GM10248 (cell line): Measurements from ENCODE around the gene MKNK1.

Source experiments
- CTCF ChIA-PET: fragments of 300-600 bp; sonication (Branson Sonifier 250); formaldehyde crosslinking; extraction: SDS; loops from one replicate; lab custom pipeline; 2021; ENCODE audit warnings: antibody characterized with exemption; lab: Yijun Ruan, JAX
- POLR2A ChIA-PET: fragments of 350-650 bp; sonication (Branson Sonifier 250); formaldehyde crosslinking; extraction: SDS; loops from one replicate; lab custom pipeline; 2020; ENCODE audit warnings: antibody characterized with exemption; lab: Yijun Ruan, JAX
- DNase-seq: peaks from one replicate; pipeline ENCODE4 v3.0.0; 2012; ENCODE audit errors: extremely low spot score
- TF ChIP-seq, protein P1 (sequence below): IDR thresholded peaks from 2 replicates; pipeline ENCODE4 v1.5.1; 2012; ENCODE audit warnings: mild to moderate bottlenecking, low read depth; ENCODE audit errors: extremely low read depth, missing control alignments, control extremely low read depth

The MKNK1 gene

DNA sequence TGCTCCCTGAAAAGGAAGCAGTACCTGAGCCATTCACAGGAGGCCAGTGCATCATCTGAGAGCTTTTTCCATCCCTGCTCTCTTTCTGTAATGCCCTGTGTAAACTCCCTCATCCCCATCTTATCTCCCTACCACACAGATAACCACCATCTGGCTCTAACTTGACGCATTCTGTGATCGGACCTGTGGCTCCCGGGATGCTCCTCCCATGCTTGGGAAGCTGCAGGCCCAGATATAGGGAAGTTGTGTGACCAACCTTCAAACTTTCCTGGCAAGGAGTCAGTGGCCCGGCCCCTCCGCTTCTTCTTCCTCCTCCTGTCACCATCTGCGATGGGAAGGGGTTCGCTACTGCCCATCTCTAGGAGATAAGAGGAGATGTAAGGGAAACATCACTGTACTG lies 21.1 kb downstream of the MKNK1 start:
- TF ChIP-seq, protein P1, sequence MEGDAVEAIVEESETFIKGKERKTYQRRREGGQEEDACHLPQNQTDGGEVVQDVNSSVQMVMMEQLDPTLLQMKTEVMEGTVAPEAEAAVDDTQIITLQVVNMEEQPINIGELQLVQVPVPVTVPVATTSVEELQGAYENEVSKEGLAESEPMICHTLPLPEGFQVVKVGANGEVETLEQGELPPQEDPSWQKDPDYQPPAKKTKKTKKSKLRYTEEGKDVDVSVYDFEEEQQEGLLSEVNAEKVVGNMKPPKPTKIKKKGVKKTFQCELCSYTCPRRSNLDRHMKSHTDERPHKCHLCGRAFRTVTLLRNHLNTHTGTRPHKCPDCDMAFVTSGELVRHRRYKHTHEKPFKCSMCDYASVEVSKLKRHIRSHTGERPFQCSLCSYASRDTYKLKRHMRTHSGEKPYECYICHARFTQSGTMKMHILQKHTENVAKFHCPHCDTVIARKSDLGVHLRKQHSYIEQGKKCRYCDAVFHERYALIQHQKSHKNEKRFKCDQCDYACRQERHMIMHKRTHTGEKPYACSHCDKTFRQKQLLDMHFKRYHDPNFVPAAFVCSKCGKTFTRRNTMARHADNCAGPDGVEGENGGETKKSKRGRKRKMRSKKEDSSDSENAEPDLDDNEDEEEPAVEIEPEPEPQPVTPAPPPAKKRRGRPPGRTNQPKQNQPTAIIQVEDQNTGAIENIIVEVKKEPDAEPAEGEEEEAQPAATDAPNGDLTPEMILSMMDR, result no peak
- POLR2A ChIA-PET, result no interaction called here
- DNase-seq, result no peak
- CTCF ChIA-PET, result interaction anchor here (1.3 to 1.6 kb wide), 3 partner anchors 11 to 143 kb away, joined by 3 to 4 read pairs (median 4); no protein-coding TSS in a partner anchor

DNA sequence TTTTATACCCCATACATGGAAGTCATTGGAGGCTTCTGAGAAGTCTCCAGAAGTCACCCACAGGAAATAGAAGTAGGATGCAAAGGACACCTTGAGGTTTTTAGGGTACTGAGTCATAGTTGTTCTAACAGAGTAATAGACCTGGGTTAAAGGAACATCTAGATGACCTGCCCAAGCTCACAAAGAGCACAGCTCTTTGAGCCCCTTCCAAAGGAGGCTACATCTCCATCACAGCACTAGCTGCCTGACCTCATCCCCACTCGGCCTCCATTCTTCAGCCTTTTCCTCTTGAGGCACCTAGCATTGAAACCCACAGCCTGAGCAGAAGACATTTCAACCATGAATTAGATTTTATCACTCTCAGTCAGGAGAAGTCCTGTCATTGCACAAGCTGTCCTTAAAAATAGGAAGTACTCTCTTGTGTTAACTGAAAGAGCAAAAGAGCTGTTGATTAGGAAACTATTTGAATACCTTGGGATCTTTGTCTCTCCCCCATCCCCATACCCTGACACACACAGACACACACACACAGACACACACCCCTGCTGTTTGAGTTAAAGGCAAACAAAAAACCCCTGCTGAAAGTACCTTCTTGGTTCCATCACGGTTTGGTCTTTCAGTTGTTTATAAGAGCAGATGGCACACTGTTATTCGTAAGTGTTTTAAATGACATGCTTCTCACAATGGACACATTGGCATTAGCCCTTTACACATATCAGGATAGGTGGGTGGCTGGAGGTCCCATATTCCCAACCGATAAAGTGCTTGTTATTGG lies 22.2 kb downstream of the MKNK1 start:
- ChIA-PET CTCF (interaction anchor here (1.9 kb wide), 1 partner anchor 8 kb away, joined by 7 read pairs; no protein-coding TSS in a partner anchor), POLR2A (no interaction called here)
- no peak for DNase-seq
- TF ChIP-seq, protein P1, result no peak

DNA sequence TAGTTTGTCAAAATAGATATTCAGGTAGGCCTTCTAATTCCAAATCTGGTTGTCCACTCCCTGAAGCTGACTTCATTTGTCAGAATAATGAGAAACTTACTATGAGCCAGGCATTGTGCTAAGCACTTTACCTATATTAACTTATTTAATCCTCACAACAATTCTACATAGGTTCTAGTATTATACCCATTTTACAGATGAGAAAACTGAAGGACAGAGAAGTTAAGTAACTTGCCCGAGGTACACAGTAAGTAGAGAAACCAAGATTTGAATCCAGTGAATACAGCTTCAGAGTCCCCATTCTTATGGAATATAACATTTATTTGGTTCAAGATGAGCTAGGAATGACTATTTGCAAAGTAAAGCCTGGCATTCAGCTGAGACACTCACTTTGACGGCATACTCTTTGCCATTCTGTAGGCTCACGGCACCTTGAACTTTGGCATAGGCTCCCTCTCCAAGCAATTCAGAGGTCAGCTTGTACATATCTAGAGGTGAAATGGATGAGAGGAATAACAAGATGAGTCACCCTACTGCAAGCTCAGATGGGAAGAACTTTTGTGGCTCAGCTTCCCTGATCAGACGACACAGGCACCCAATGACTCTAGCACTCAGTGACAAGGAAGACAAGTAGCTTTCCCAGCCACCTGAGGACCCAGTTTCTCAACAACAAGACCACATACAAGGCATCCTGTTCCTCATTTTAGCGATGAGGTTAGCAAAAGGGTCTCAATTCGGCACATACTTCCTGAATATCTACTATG lies 23.7 kb downstream of the MKNK1 start:
- CTCF ChIA-PET, result interaction anchor here (1.1 to 1.9 kb wide), 4 partner anchors 10 to 33 kb away, joined by 3 to 7 read pairs (median 4); partner anchors contain the start of gene MKNK1
- POLR2A ChIA-PET, result no interaction called here
- no peak for DNase-seq
- TF ChIP-seq, protein P1, result no peak

DNA sequence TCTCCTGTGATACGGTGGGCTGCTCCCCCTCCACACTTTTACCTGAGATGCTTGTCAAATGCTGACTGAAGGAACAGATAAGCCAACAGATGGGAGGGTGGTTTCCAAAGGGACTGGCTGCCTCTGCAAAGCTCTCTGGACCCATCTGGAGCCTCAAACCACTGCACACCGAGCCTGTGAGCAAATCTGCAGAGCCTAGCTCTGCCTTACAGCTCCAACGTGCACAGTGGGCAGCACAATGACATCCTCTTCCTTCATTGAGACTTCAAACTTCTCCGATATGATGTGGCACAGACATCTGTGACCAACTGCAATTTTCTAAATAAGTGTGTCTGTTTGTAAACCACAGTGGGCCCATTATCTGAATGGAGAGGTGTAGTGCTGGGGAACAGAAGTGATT lies 26.4 kb downstream of the MKNK1 start:
- CTCF ChIA-PET, result interaction anchor here (1.7 kb wide), 1 partner anchor 13 kb away, joined by 7 read pairs; no protein-coding TSS in a partner anchor
- TF ChIP-seq, protein P1, result no peak
- POLR2A ChIA-PET, result no interaction called here
- DNase-seq, result no peak

DNA sequence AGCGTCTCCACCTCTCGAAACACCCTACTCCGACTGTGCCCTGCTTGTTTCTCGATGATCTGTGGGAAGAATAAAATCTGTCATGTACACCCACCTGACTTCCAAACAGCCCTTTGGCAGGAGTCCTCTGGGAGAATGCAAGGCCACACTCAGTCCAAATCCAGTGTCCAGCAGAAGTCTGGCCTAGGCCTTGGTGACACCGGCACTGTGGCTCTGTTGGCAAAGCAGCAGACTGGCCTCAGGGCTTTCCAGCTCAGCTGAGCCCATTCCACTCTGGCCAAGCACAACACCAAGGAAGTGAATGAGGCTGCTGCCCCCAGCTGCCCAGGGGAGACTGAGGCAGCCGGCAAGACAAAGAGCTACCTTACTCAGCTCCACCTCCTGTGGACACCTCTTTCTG lies 27.5 kb downstream of the MKNK1 start:
- POLR2A ChIA-PET, result no interaction called here
- DNase-seq, result no peak
- TF ChIP-seq, protein P1, result no peak
- CTCF ChIA-PET, result interaction anchor here (0.9 to 1.7 kb wide), 4 partner anchors 14 to 149 kb away, joined by 3 to 7 read pairs (median 4); no protein-coding TSS in a partner anchor

DNA sequence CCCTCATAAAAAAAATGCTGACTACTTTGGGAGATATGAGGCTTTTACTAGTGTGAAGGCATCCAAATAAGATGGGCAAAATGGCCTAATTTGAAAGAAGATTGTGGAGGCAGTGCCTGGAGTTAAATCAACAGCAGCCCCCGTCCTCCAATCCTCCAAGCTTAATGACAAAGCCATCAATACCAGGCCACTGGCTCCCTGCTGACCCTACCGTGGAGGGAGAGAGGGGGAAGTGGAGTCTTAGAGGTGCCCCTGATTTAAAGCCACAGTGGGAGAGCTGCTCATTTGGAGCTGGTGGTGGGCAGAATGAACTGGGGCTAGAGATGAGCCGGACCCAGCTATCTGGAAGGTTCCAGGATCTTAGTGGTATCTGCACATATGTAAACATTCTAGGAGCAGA lies 28.3 kb downstream of the MKNK1 start:
- DNase-seq, result no peak
- CTCF ChIA-PET, result interaction anchor here (0.9 kb wide), 1 partner anchor 149 kb away, joined by 3 read pairs; no protein-coding TSS in a partner anchor
- POLR2A ChIA-PET, result no interaction called here
- TF ChIP-seq, protein P1, result no peak
